Mesothelial cell of epicardium (in vitro differentiated cells): ENCODE measurements around the gene KICS2. TPM values are rescaled to one million over a fixed set of nuclear protein-coding genes. Genes with fewer than 3 reads are reported as not detected.

Source experiments
- DNase-seq, 2 experiments: peaks; one replicate each; pipeline ENCODE4 v3.0.0; 2021; ENCODE audit warnings: low spot score in 2 of 2; ENCODE audit not compliant: unreplicated experiment in 2 of 2
- H3K27ac Mint-ChIP-seq: 2 replicates; pipeline ENCODE4 v1.8.0; 2021; ENCODE audit warnings: mixed read lengths
- H3K27me3 Mint-ChIP-seq: 2 replicates; pipeline ENCODE4 v1.8.0; 2021; ENCODE audit warnings: low read depth, mixed read lengths
- H3K36me3 Mint-ChIP-seq: 2 replicates; pipeline ENCODE4 v1.8.0; 2021; ENCODE audit warnings: mixed read lengths
- H3K4me1 Mint-ChIP-seq: 2 replicates; pipeline ENCODE4 v1.8.0; 2021; ENCODE audit warnings: mixed read lengths
- H3K4me3 Mint-ChIP-seq: 2 replicates; pipeline ENCODE4 v1.8.0; 2021; ENCODE audit warnings: mild to moderate bottlenecking, moderate library complexity, mixed read lengths
- H3K9me3 Mint-ChIP-seq: 2 replicates; pipeline ENCODE4 v1.8.0; 2021; ENCODE audit warnings: mixed read lengths
- total RNA-seq: library from RNA; stranded (reverse); gene quantifications from 3 replicates; pipeline ENCODE4 v1.2.1, GENCODE V29; 2021
- TF ChIP-seq, protein P1 (sequence below): fragments of 200-600 bp; sonication (generic); IDR thresholded peaks from one replicate; pipeline ENCODE4 v1.5.0; 2021; ENCODE audit warnings: antibody characterized with exemption; ENCODE audit not compliant: unreplicated experiment

The KICS2 gene
- total RNA-seq, 1 donor from 2014 or later: 7.2 TPM

DNA sequence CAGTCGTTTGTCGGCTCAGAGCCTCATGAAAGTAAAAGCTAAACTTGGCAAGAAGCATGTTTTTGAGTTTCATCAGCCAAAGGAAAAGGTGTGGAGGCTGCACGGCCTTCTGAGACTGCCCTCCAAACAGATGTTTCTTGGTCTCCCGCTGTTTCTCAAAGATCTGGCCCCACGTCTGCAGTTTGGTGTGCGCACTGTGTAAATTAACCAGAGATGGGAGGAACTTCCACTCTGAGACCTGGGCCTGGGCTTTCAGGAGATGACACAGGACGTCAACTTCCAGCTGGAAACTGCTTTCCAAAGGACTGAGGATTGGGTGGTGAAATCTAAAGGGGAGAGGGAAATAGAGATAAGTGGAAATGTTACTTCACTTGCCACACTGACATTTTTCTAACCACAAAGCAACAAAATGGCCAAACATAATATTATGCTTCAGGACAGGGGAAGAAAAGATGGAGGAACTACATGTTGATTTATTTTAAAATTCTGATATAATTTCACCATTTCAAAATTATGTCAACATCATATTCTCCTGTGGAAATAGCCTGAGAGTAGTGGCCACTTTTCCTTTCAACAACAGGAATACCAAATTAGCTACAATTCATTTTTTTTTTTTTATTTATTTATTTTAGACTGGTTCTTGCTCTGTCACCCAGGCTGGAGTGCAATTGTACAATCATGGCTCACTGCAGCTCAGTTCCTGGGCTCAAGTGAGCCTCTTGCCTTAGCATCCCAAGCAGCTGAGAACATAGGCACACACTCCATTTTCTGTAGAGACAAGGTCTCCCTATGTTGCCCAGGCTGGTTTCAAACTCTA lies 27.6 kb downstream of the KICS2 start:
- Mint-ChIP-seq H3K4me3 (no peak overlapping the region), H3K4me1 (no peaks in the 10 kb centered on the region), H3K9me3 (no peaks in the 10 kb centered on the region), H3K27me3 (no peaks in the 10 kb centered on the region), H3K27ac (no peak overlapping the region), H3K36me3 (peaks cover 23% of the 10 kb centered on the region)
- TF ChIP-seq, protein P1, sequence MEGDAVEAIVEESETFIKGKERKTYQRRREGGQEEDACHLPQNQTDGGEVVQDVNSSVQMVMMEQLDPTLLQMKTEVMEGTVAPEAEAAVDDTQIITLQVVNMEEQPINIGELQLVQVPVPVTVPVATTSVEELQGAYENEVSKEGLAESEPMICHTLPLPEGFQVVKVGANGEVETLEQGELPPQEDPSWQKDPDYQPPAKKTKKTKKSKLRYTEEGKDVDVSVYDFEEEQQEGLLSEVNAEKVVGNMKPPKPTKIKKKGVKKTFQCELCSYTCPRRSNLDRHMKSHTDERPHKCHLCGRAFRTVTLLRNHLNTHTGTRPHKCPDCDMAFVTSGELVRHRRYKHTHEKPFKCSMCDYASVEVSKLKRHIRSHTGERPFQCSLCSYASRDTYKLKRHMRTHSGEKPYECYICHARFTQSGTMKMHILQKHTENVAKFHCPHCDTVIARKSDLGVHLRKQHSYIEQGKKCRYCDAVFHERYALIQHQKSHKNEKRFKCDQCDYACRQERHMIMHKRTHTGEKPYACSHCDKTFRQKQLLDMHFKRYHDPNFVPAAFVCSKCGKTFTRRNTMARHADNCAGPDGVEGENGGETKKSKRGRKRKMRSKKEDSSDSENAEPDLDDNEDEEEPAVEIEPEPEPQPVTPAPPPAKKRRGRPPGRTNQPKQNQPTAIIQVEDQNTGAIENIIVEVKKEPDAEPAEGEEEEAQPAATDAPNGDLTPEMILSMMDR: no peak
- DNase-seq: no peak

DNA sequence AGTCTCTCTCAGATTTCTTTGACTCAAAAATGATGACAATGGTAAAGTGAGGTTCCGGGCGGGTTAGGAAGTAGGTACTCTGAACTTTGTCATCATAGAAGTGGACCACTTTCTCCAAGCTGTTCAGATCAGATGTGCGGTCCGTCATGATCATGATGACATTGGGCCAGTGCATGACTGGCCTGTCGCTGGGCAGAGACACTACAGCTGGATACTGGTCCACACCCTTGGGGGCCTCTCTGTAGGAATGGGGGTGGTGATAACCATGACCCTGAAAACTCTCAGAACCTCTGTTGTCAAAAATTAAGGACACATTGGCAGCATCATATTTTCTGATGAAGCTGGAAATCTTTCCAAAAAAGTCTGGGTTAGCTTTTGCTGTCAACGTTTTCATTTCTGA lies 28.2 kb downstream of the KICS2 start:
- Mint-ChIP-seq H3K4me1 (no peaks in the 10 kb centered on the region), H3K27ac (no peak overlapping the region), H3K9me3 (no peaks in the 10 kb centered on the region), H3K27me3 (no peaks in the 10 kb centered on the region), H3K4me3 (no peak overlapping the region), H3K36me3 (peaks cover 23% of the 10 kb centered on the region)
- DNase-seq: no peak
- TF ChIP-seq, protein P1: no peak

DNA sequence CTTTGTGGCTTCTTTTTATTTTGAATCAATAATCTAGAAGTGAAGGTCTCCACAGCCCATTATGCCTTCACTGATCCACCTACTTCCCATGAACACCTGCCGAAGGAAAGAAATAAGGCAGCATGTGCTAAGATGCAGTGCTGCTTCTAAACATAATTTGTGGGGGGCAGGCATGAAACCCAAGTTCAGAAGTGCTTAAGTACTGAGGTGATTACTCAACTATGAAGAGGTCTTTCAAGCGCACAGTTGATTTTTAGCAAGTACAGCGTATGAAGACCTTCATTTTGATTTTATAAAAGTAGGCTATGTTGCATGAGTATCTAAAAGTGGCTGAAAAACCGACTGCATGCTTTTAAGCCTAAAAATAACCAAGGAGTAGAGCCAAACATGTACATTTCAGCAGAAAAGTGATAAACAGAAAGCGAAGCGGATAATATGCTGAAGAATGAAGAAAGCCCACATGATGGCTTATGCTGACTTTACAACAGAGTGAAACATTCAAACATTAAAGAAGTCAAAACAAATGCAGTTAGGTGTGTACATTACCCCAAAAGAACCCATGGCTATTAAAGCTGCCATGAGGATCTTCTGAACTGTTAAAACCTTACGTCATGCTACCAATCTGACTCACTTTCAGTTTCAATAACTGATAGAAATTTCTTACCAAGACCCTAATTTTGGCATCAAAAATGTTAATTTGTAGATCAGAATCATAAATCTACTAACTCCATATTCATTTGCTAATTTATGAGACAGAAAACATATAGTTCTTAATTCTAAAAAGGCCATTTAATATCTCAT lies 29.3 kb downstream of the KICS2 start:
- DNase-seq: no peak
- no peaks in the 10 kb centered on the region for H3K4me1 Mint-ChIP-seq
- TF ChIP-seq, protein P1: no peak
- no peaks in the 10 kb centered on the region for H3K9me3 Mint-ChIP-seq
- no peak overlapping the region for H3K4me3 Mint-ChIP-seq
- H3K27me3 Mint-ChIP-seq: no peaks in the 10 kb centered on the region
- no peak overlapping the region for H3K27ac Mint-ChIP-seq
- H3K36me3 Mint-ChIP-seq: peaks cover 23% of the 10 kb centered on the region

DNA sequence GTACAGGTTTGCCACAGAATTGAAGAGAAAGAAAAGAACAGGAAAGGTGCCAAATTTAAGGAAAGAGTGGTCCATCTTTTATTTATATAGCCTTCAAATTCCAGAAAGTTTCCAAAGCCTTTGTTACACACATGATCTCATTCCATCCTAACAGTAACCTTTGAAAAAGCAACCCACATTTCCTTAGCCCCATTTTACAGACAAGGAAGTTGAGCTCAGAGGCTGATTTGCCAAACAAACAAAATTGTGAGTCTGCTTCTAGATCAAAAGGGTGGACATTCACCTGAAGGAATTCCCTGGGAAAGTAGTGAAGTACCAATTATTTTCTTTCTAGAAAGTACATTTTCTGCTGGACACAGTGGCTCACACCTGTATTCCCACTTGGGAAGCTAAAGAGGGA lies 32.0 kb downstream of the KICS2 start:
- H3K27me3 Mint-ChIP-seq: no peaks in the 10 kb centered on the region
- H3K9me3 Mint-ChIP-seq: no peaks in the 10 kb centered on the region
- H3K27ac Mint-ChIP-seq: no peak overlapping the region
- TF ChIP-seq, protein P1: no peak
- no peak overlapping the region for H3K4me3 Mint-ChIP-seq
- DNase-seq: no peak
- H3K4me1 Mint-ChIP-seq: no peaks in the 10 kb centered on the region
- H3K36me3 Mint-ChIP-seq: peaks cover 23% of the 10 kb centered on the region

DNA sequence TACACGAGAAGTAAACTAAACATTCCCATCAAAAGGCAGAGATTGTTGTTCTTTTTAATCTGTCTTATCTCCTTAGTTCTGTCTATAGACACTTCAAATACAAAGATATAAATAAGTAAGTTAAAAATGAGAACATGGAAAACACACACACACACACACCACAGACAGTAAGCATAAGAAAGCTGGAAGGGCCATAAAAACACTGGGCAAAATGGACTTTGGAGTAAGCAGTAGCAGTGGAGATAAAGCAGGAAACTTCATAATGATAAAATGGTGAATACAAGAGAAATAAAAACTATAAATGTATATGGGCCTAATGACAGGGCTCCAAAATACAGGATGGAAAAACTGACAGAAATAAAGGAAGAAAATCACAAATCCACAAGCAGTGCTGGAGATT lies 32.6 kb downstream of the KICS2 start:
- TF ChIP-seq, protein P1: no peak
- Mint-ChIP-seq H3K27ac (no peak overlapping the region), H3K4me3 (no peak overlapping the region), H3K27me3 (no peaks in the 10 kb centered on the region), H3K9me3 (no peaks in the 10 kb centered on the region), H3K36me3 (peaks cover 19% of the 10 kb centered on the region), H3K4me1 (no peaks in the 10 kb centered on the region)
- no peak for DNase-seq
